HepG2 (cell line): ENCODE data around the gene MATK. TPM values are rescaled to one million over a fixed set of nuclear protein-coding genes. Genes with fewer than 3 reads are reported as not detected.

Source experiments
- CEBPZ ChIP-seq: IDR thresholded peaks from 2 replicates; pipeline ENCODE4 v1.6.1; 2012; ENCODE audit warnings: low read length, improper control_type of control experiment
- GABPB1 ChIP-seq: IDR thresholded peaks from 2 replicates; pipeline ENCODE4 v1.6.1; 2016; ENCODE audit warnings: mild to moderate bottlenecking, missing genetic modification reagents, moderate library complexity, missing compliant biosample characterization
- HOXA3 ChIP-seq: sonication (generic); formaldehyde crosslinking; IDR thresholded peaks from 2 replicates; pipeline ENCODE4 v1.5.0; 2020; ENCODE audit warnings: missing genetic modification reagents
- IRX3 ChIP-seq: sonication (generic); formaldehyde crosslinking; IDR thresholded peaks from 2 replicates; pipeline ENCODE4 v1.8.1; 2023; ENCODE audit warnings: mild to moderate bottlenecking, low read depth, missing genetic modification reagents, borderline replicate concordance
- JDP2 ChIP-seq: sonication (generic); formaldehyde crosslinking; IDR thresholded peaks from 2 replicates; pipeline ENCODE4 v1.8.1; 2022; ENCODE audit warnings: missing genetic modification reagents, borderline replicate concordance
- KLF16 ChIP-seq, 2 experiments: sonication (generic) in 1 of 2; formaldehyde crosslinking in 1 of 2; IDR thresholded peaks; 2 replicates each; pipeline versions ENCODE4 v1.6.1 to v1.8.0; 2016 to 2023; ENCODE audit warnings: missing genetic modification reagents in 2 of 2, missing compliant biosample characterization in 1 of 2
- NRL ChIP-seq: sonication (generic); formaldehyde crosslinking; IDR thresholded peaks from 2 replicates; pipeline ENCODE4 v1.5.0; 2020; ENCODE audit warnings: missing genetic modification reagents, mild to moderate bottlenecking, moderate library complexity, borderline replicate concordance
- PLRG1 ChIP-seq: fragments of 450-650 bp; conservative IDR thresholded peaks from 2 replicates; pipeline ENCODE4 v1.6.1; 2016
- PREB ChIP-seq: sonication (generic); formaldehyde crosslinking; IDR thresholded peaks from 2 replicates; pipeline ENCODE4 v1.4.0; 2020; ENCODE audit warnings: missing genetic modification reagents
- RBFOX2 ChIP-seq: fragments of 200-400 bp; formaldehyde crosslinking; IDR thresholded peaks from 2 replicates; pipeline ENCODE4 v1.6.1; 2017; ENCODE audit warnings: low read depth, mild to moderate bottlenecking, low read length
- RELA ChIP-seq: sonication (generic); formaldehyde crosslinking; IDR thresholded peaks from 2 replicates; pipeline ENCODE4 v1.4.0; 2020; ENCODE audit warnings: missing genetic modification reagents
- SOX13 ChIP-seq, 3 experiments: fragments of 450-650 bp in 1 of 3; sonication (generic) in 1 of 3; formaldehyde crosslinking in 1 of 3; IDR thresholded peaks in 2 of 3; conservative IDR thresholded peaks in 1 of 3; 2 replicates each; pipeline versions ENCODE4 v1.5.0 to v1.6.1; 2016 to 2020; ENCODE audit warnings: antibody characterized with exemption in 1 of 3, mild to moderate bottlenecking in 1 of 3, missing compliant biosample characterization in 1 of 3, missing genetic modification reagents in 1 of 3, moderate library complexity in 1 of 3
- TEAD3 ChIP-seq: optimal IDR thresholded peaks from 2 replicates; pipeline ENCODE3; 2016; ENCODE audit warnings: borderline replicate concordance
- XRCC5 ChIP-seq: fragments of 200-400 bp; formaldehyde crosslinking; optimal IDR thresholded peaks from 2 replicates; pipeline ENCODE3; 2017; ENCODE audit warnings: mild to moderate bottlenecking, low read length
- ZBTB38 ChIP-seq: sonication (generic); formaldehyde crosslinking; IDR thresholded peaks from 2 replicates; pipeline ENCODE4 v1.5.1; 2020; ENCODE audit warnings: mild to moderate bottlenecking, missing genetic modification reagents
- ZC3H13 ChIP-seq: sonication (generic); formaldehyde crosslinking; IDR thresholded peaks from 2 replicates; pipeline ENCODE4 v1.8.1; 2023; ENCODE audit warnings: mild to moderate bottlenecking, missing genetic modification reagents, moderate library complexity
- ZNF230 ChIP-seq: sonication (generic); formaldehyde crosslinking; IDR thresholded peaks from 2 replicates; pipeline ENCODE4 v1.4.0; 2020; ENCODE audit warnings: mild to moderate bottlenecking, missing genetic modification reagents
- ZNF280B ChIP-seq: sonication (generic); formaldehyde crosslinking; IDR thresholded peaks from 2 replicates; pipeline ENCODE4 v1.5.0; 2020; ENCODE audit warnings: missing genetic modification reagents, mild to moderate bottlenecking, borderline replicate concordance
- ZNF569 ChIP-seq: sonication (generic); formaldehyde crosslinking; IDR thresholded peaks from 2 replicates; pipeline ENCODE4 v1.5.0; 2020; ENCODE audit warnings: mild to moderate bottlenecking, missing genetic modification reagents, moderate library complexity, borderline replicate concordance
- ZNF713 ChIP-seq: sonication (generic); formaldehyde crosslinking; IDR thresholded peaks from 2 replicates; pipeline ENCODE4 v1.4.0; 2020; ENCODE audit warnings: mild to moderate bottlenecking, missing genetic modification reagents
- ZSCAN9 ChIP-seq: IDR thresholded peaks from 2 replicates; pipeline ENCODE4 v1.6.1; 2016; ENCODE audit warnings: borderline replicate concordance
- polyA plus RNA-seq, 8 experiments: library from polyadenylated mRNA; depleted of rRNA in 3 of 8; stranded (reverse) in 7 of 8; unstranded in 1 of 8; fragments of >200 nt; fragmentation: Illumina TruSeq in 4 of 8; extraction: Trizol in 4 of 8; gene quantifications; 2 replicates each; pipeline versions ENCODE4 v1.2.1 to v1.2.3, GENCODE V29; 2011 to 2016; ENCODE audit warnings: low read depth in 4 of 8, missing spikeins in 1 of 8, mixed read lengths in 1 of 8; ENCODE audit not compliant: insufficient read depth in 1 of 8
- total RNA-seq, 5 experiments: library from RNA; depleted of rRNA; stranded (reverse); fragments of >200 nt; fragmentation: Illumina TruSeq; extraction: Trizol; gene quantifications; 2 replicates each; pipeline ENCODE4 v1.2.3, GENCODE V29; 2016; ENCODE audit warnings: low read depth in 1 of 5
- TF ChIP-seq, protein P1 (sequence below): sonication (generic); formaldehyde crosslinking; IDR thresholded peaks from 2 replicates; pipeline ENCODE4 v1.8.0; 2022; ENCODE audit warnings: mild to moderate bottlenecking, missing genetic modification reagents, moderate library complexity

The MATK gene
- total and polyA plus RNA-seq, 2 of the 13 experiments (the other 11 are each of a cell fraction or from before 2014, with no cell fraction given), result 0.09 TPM; not detected in 1

- TF ChIP-seq ZNF280B (CRISPR knock-in tag), result peak; percentile 75; the same call in 1 of the 2 replicates
- TF ChIP-seq JDP2 (CRISPR knock-in tag), result no peak
- peak; percentile 94 for TF ChIP-seq RBFOX2
- peak; percentile 30; the same call in 1 of the 2 replicates for TF ChIP-seq ZBTB38
- TF ChIP-seq ZC3H13 (CRISPR knock-in tag), result no peak
- TF ChIP-seq NRL (CRISPR knock-in tag), result no peak; the same call in 1 of the 2 replicates
- TF ChIP-seq KLF16 (CRISPR knock-in tag; IDR thresholded peaks at IDR 0.05), result 0 out of 4 replicates have a peak, but pooled peaks of 1 of the 2 experiments have one; percentile 3
- peak; percentile 97 for TF ChIP-seq HOXA3 (CRISPR knock-in tag)
- TF ChIP-seq GABPB1, result peak; percentile 95
- TF ChIP-seq ZSCAN9 (CRISPR knock-in tag), result 0 out of 2 replicates have a peak, but pooled peaks have one; percentile 28
- TF ChIP-seq ZNF230 (CRISPR knock-in tag), result 0 out of 2 replicates have a peak, but pooled peaks have one; percentile 29
- TF ChIP-seq TEAD3, result peak; percentile 84
- TF ChIP-seq PLRG1, result no peak
- TF ChIP-seq XRCC5, result peak; percentile 23
- TF ChIP-seq RELA (CRISPR knock-in tag), result no peak
- no peak for TF ChIP-seq ZNF713 (CRISPR knock-in tag)
- TF ChIP-seq PREB, result no peak
- TF ChIP-seq CEBPZ, result no peak
- TF ChIP-seq IRX3 (CRISPR knock-in tag), result no peak
- TF ChIP-seq SOX13 (IDR thresholded peaks at IDR 0.05), result no peak
- TF ChIP-seq SOX13 (CRISPR knock-in tag; conservative IDR thresholded peaks at IDR 0.05 in 1 of 2, IDR thresholded peaks at IDR 0.05 in 1 of 2), result no peak
- 0 out of 2 replicates have a peak, but pooled peaks have one; percentile 38 for TF ChIP-seq ZNF569 (CRISPR knock-in tag)
- TF ChIP-seq, protein P1, sequence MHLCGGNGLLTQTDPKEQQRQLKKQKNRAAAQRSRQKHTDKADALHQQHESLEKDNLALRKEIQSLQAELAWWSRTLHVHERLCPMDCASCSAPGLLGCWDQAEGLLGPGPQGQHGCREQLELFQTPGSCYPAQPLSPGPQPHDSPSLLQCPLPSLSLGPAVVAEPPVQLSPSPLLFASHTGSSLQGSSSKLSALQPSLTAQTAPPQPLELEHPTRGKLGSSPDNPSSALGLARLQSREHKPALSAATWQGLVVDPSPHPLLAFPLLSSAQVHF, result no peak
Measured at GRCh38 chr19:3762501-3763459, 23.4 kb downstream of the MATK start, which contains the start of gene MRPL54 (continued).
